OCI-LY1 (cell line): Measurements from ENCODE around the gene EMC9.

Experiments
- H2AFZ ChIP-seq: fragments of 200-600 bp; sonication (generic), shearing (Covaris generic); 2 replicates; pipeline ENCODE4 v1.6.0; 2014; ENCODE audit warnings: antibody characterized with exemption, mild to moderate bottlenecking, low read length
- H3F3A ChIP-seq: fragments of 200-600 bp; sonication (generic), shearing (Covaris generic); 2 replicates; pipeline ENCODE4 v1.6.0; 2014; ENCODE audit warnings: mild to moderate bottlenecking, antibody characterized with exemption, low read length, moderate library complexity; ENCODE audit not compliant: insufficient read depth
- H3K27ac ChIP-seq: fragments of 200-600 bp; sonication (generic); 2 replicates; pipeline ENCODE4 v1.5.1; 2014; ENCODE audit warnings: low read length, mixed run types, mild to moderate bottlenecking, low read depth; ENCODE audit not compliant: poor library complexity, severe bottlenecking
- H3K27me3 ChIP-seq: fragments of 200-600 bp; sonication (generic); 2 replicates; pipeline ENCODE4 v1.6.0; 2014; ENCODE audit warnings: antibody characterized with exemption, mild to moderate bottlenecking, low read length, moderate library complexity; ENCODE audit not compliant: insufficient read depth
- H3K36me3 ChIP-seq: fragments of 200-600 bp; sonication (generic); 2 replicates; pipeline ENCODE4 v1.6.1; 2014; ENCODE audit warnings: mild to moderate bottlenecking, antibody characterized with exemption, low read length, moderate library complexity, mixed read lengths; ENCODE audit not compliant: insufficient read depth
- H3K4me1 ChIP-seq: fragments of 200-600 bp; sonication (generic); 2 replicates; pipeline ENCODE4 v1.5.1; 2014; ENCODE audit warnings: mild to moderate bottlenecking, low read length, moderate library complexity; ENCODE audit not compliant: insufficient read depth, severe bottlenecking
- H3K4me2 ChIP-seq: fragments of 200-600 bp; sonication (generic), shearing (Covaris generic); 2 replicates; pipeline ENCODE4 v1.6.1; 2014; ENCODE audit warnings: low read length
- H3K4me3 ChIP-seq: fragments of 200-600 bp; sonication (generic); 2 replicates; pipeline ENCODE4 v1.5.1; 2014; ENCODE audit warnings: low read length, low read depth, mild to moderate bottlenecking, mixed read lengths; ENCODE audit not compliant: poor library complexity, severe bottlenecking
- H3K79me2 ChIP-seq: fragments of 200-600 bp; shearing (Covaris generic); 2 replicates; pipeline ENCODE4 v1.6.1; 2016; ENCODE audit warnings: mixed run types, low read length, mixed read lengths; ENCODE audit not compliant: insufficient read depth
- H3K9ac ChIP-seq: fragments of 200-600 bp; sonication (generic), shearing (Covaris generic); 2 replicates; pipeline ENCODE4 v1.6.1; 2014; ENCODE audit warnings: mild to moderate bottlenecking, low read length, mixed read lengths
- H3K9me2 ChIP-seq: fragments of 200-600 bp; sonication (generic), shearing (Covaris generic); 2 replicates; pipeline ENCODE4 v1.6.1; 2014; ENCODE audit warnings: low read depth, mild to moderate bottlenecking, low read length, mixed read lengths
- H3K9me3 ChIP-seq: fragments of 200-600 bp; shearing (Covaris generic); 2 replicates; pipeline ENCODE4 v1.6.1; 2014; ENCODE audit warnings: low read length, mixed read lengths
- H4K20me1 ChIP-seq: fragments of 200-600 bp; sonication (generic), shearing (Covaris generic); 2 replicates; pipeline ENCODE4 v1.6.0; 2016; ENCODE audit warnings: mild to moderate bottlenecking, low read length; ENCODE audit not compliant: insufficient read depth
- EZH2 ChIP-seq: fragments of 200-600 bp; sonication (generic), shearing (Covaris generic); IDR thresholded peaks from 2 replicates; pipeline ENCODE4 v1.8.0; 2017; ENCODE audit warnings: borderline replicate concordance, mixed run types, mild to moderate bottlenecking, antibody characterized with exemption, low read length, moderate library complexity, mixed read lengths
- TF ChIP-seq, protein P1 (sequence below): fragments of 200-600 bp; sonication (generic), shearing (Covaris generic); IDR thresholded peaks from 2 replicates; pipeline ENCODE4 v1.5.1; 2017; ENCODE audit warnings: mild to moderate bottlenecking, antibody characterized with exemption, low read length, moderate library complexity, mixed read lengths

EMC9 gene

GRCh38 chr14:24181371-24182077 is 40.1 kb upstream of the EMC9 start:
- TF ChIP-seq, protein P1, sequence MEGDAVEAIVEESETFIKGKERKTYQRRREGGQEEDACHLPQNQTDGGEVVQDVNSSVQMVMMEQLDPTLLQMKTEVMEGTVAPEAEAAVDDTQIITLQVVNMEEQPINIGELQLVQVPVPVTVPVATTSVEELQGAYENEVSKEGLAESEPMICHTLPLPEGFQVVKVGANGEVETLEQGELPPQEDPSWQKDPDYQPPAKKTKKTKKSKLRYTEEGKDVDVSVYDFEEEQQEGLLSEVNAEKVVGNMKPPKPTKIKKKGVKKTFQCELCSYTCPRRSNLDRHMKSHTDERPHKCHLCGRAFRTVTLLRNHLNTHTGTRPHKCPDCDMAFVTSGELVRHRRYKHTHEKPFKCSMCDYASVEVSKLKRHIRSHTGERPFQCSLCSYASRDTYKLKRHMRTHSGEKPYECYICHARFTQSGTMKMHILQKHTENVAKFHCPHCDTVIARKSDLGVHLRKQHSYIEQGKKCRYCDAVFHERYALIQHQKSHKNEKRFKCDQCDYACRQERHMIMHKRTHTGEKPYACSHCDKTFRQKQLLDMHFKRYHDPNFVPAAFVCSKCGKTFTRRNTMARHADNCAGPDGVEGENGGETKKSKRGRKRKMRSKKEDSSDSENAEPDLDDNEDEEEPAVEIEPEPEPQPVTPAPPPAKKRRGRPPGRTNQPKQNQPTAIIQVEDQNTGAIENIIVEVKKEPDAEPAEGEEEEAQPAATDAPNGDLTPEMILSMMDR = no peak
- no peak for TF ChIP-seq EZH2
- Histone ChIP-seq H4K20me1 (no peaks in the 10 kb centered on the region), H3K4me1 (no peaks in the 10 kb centered on the region)

DNA sequence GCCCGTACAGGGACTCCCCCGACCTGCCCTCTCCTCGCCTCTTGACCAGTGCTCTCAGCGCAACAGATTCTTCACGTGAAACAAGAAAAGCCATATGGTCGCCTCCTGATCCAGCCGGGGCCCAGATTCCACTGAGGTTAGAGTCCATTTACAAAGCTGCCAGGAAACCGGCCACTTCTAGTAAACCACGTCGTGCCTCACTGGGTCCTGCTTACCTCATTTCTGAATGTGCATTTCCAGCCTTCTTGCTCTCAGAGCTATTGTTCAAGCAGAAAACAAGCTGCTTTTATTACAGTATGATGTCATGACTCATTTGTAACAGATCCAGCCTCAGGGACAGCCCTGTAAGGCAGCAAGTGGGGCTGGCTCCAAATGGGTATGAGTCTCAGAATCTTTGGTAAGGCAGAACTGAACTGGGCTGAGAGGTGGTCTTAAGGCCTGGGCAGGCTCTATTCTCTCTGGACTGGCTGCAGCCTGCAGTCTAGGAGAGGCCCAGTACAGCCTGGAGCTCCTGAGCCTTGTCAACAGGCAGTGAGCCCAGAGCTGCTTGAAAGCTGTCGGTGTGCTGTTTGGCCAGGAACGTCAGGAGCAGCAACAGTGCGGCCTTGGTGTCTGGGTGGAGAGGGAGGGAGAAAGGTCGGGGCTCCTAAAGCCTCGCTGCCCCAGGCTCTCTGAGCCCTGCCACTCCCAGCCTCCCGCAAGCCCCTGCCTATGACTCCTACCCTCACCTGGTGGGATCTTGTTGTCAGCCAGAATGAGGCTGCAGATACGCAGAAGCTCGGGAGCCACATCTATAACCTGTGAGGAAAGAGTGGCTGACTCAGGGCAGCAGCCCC is 38.8 kb upstream of the EMC9 start:
- H3F3A ChIP-seq = no peaks in the 10 kb centered on the region
- TF ChIP-seq, protein P1 = no peak
- no peak for TF ChIP-seq EZH2
- H4K20me1 ChIP-seq = no peaks in the 10 kb centered on the region
- H3K4me2 ChIP-seq = no peak overlapping the region
- no peaks in the 10 kb centered on the region for H3K27me3 ChIP-seq
- H2AFZ ChIP-seq = no peak overlapping the region
- no peak overlapping the region for H3K9ac ChIP-seq
- no peaks in the 10 kb centered on the region for H3K9me2 ChIP-seq
- H3K79me2 ChIP-seq = no peaks in the 10 kb centered on the region
- no peaks in the 10 kb centered on the region for H3K4me1 ChIP-seq
- H3K36me3 ChIP-seq = peaks cover 77% of the 10 kb centered on the region
- H3K27ac ChIP-seq = no peak overlapping the region
- no peaks in the 10 kb centered on the region for H3K9me3 ChIP-seq
- H3K4me3 ChIP-seq = no peak overlapping the region

More at GRCh38 chr14:24181371-24182077, 40.1 kb upstream of the EMC9 start:
- no peaks in the 10 kb centered on the region for H3K27me3 ChIP-seq
- H3K27ac ChIP-seq = no peak overlapping the region
- no peak overlapping the region for H3K4me2 ChIP-seq
- H3K36me3 ChIP-seq = peaks cover 89% of the 10 kb centered on the region
- no peak overlapping the region for H2AFZ ChIP-seq
- H3K9me2 ChIP-seq = no peaks in the 10 kb centered on the region
- no peaks in the 10 kb centered on the region for H3F3A ChIP-seq
- H3K4me3 ChIP-seq = no peak overlapping the region
- no peak overlapping the region for H3K9ac ChIP-seq
- H3K79me2 ChIP-seq = no peaks in the 10 kb centered on the region
- H3K9me3 ChIP-seq = no peaks in the 10 kb centered on the region

DNA sequence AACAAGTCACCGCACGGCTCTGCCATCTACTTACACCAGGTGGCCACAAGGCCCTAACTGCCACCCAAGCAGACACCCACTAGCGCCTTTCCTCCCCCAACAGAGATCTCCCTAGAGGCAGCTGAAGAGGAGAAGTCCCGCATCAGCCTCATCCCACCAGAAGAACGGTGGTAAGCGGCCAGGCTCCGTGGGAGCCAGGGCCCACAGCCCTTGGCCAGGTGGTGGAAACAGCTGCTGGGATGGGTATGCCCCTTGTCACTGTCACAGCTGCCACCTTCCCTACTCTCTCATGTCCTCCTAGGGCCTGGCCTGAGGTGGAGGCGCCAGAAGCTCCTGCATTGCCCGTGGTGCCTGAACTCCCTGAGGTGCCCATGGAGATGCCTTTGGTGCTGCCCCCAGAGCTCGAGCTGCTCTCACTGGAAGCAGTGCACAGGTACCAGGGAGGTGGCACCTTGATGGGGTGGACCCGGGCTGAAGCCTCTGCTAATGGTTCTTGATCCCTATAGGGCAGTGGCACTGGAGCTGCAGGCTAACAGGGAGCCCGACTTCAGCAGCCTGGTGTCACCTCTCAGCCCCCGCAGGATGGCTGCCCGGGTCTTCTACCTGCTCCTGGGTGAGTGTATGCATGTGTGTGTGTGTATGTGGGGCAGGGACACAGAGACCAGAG is 38.0 kb upstream of the EMC9 start:
- H3K4me2 ChIP-seq = no peak overlapping the region
- H3K9me3 ChIP-seq = no peaks in the 10 kb centered on the region
- H3K36me3 ChIP-seq = peaks cover 70% of the 10 kb centered on the region
- no peaks in the 10 kb centered on the region for H4K20me1 ChIP-seq
- no peak overlapping the region for H3K4me3 ChIP-seq
- H2AFZ ChIP-seq = no peak overlapping the region
- no peaks in the 10 kb centered on the region for H3K4me1 ChIP-seq
- H3K79me2 ChIP-seq = no peaks in the 10 kb centered on the region
- no peak overlapping the region for H3K27ac ChIP-seq
- no peak for TF ChIP-seq EZH2
- TF ChIP-seq, protein P1 = no peak
- H3K9me2 ChIP-seq = no peaks in the 10 kb centered on the region
- H3F3A ChIP-seq = no peaks in the 10 kb centered on the region
- H3K27me3 ChIP-seq = no peaks in the 10 kb centered on the region
- H3K9ac ChIP-seq = no peak overlapping the region
